SK-N-SH treated with all-trans-retinoic acid at 6 μM for 48 hours (cell line): ENCODE results near the gene PCBP3.

Source experiments
- ATAC-seq: fragments of 200-7000 bp; cut with Tn5 transposase; 3 replicates; pipeline ENCODE4 v1.9.1; 2020; ENCODE audit warnings: mild to moderate bottlenecking, moderate library complexity
- ARNTL ChIP-seq: fragments of 450-650 bp; formaldehyde crosslinking; IDR thresholded peaks from 2 replicates; pipeline ENCODE4 v1.5.0; 2020; ENCODE audit warnings: low read depth, mild to moderate bottlenecking, moderate library complexity, borderline replicate concordance
- BACH2 ChIP-seq: fragments of 250-450 bp; sonication (Bioruptor Pico); IDR thresholded peaks from 2 replicates; pipeline ENCODE4 v1.9.0; 2021; ENCODE audit warnings: mild to moderate bottlenecking, borderline replicate concordance
- CREB5 ChIP-seq: fragments of 250-450 bp; sonication (Bioruptor Pico); IDR thresholded peaks from 2 replicates; pipeline ENCODE4 v1.5.1; 2020; ENCODE audit warnings: low read depth, mild to moderate bottlenecking, moderate library complexity
- CSDC2 ChIP-seq: fragments of 250-450 bp; sonication (Bioruptor Pico); IDR thresholded peaks from 2 replicates; pipeline ENCODE4 v1.5.0; 2020; ENCODE audit warnings: mild to moderate bottlenecking, moderate library complexity
- CSRNP3 ChIP-seq: fragments of 250-450 bp; sonication (Bioruptor Pico); IDR thresholded peaks from 2 replicates; pipeline ENCODE4 v1.5.1; 2021; ENCODE audit warnings: mild to moderate bottlenecking, moderate library complexity
- ESRRG ChIP-seq: fragments of 250-450 bp; sonication (Bioruptor Pico); IDR thresholded peaks from 2 replicates; pipeline ENCODE4 v1.6.1; 2021; ENCODE audit warnings: mild to moderate bottlenecking
- GLIS3 ChIP-seq: fragments of 250-450 bp; sonication (Bioruptor Pico); IDR thresholded peaks from 2 replicates; pipeline ENCODE4 v1.5.0; 2020; ENCODE audit warnings: mild to moderate bottlenecking, moderate library complexity
- ISL1 ChIP-seq: fragments of 250-450 bp; sonication (Bioruptor Pico); IDR thresholded peaks from 2 replicates; pipeline ENCODE4 v2.1.2; 2022; ENCODE audit warnings: mild to moderate bottlenecking, moderate library complexity
- OSR1 ChIP-seq: fragments of 250-450 bp; sonication (Bioruptor Pico); IDR thresholded peaks from 2 replicates; pipeline ENCODE4 v1.8.0; 2022; ENCODE audit warnings: moderate library complexity, mild to moderate bottlenecking, inconsistent platforms
- PATZ1 ChIP-seq: fragments of 250-450 bp; sonication (Bioruptor Pico); IDR thresholded peaks from 2 replicates; pipeline ENCODE4 v1.8.0; 2020; ENCODE audit warnings: mild to moderate bottlenecking, moderate library complexity, borderline replicate concordance
- PPARA ChIP-seq: fragments of 250-450 bp; sonication (Bioruptor Pico); IDR thresholded peaks from 2 replicates; pipeline ENCODE4 v1.5.0; 2020; ENCODE audit warnings: mild to moderate bottlenecking, borderline replicate concordance
- RARB ChIP-seq: fragments of 250-450 bp; sonication (Bioruptor Pico); IDR thresholded peaks from 2 replicates; pipeline ENCODE4 v1.8.0; 2021; ENCODE audit warnings: mild to moderate bottlenecking, moderate library complexity
- SNAI2 ChIP-seq: fragments of 250-450 bp; sonication (Bioruptor Pico); IDR thresholded peaks from 2 replicates; pipeline ENCODE4 v1.5.0; 2020; ENCODE audit warnings: mild to moderate bottlenecking, moderate library complexity
- TCF4 ChIP-seq: fragments of 250-450 bp; sonication (Bioruptor Pico); IDR thresholded peaks from 2 replicates; pipeline ENCODE4 v1.8.0; 2021; ENCODE audit warnings: mild to moderate bottlenecking, moderate library complexity, borderline replicate concordance
- TSHZ2 ChIP-seq: fragments of 250-450 bp; sonication (Bioruptor Pico); IDR thresholded peaks from 2 replicates; pipeline ENCODE4 v1.5.0; 2020; ENCODE audit warnings: mild to moderate bottlenecking, moderate library complexity
- ZC3H10 ChIP-seq: fragments of 250-450 bp; sonication (Bioruptor Pico); IDR thresholded peaks from 2 replicates; pipeline ENCODE4 v1.5.1; 2021; ENCODE audit warnings: mild to moderate bottlenecking, moderate library complexity
- ZFP3 ChIP-seq: fragments of 250-450 bp; sonication (Bioruptor Pico); IDR thresholded peaks from 2 replicates; pipeline ENCODE4 v1.5.0; 2020; ENCODE audit warnings: mild to moderate bottlenecking, moderate library complexity
- ZFP30 ChIP-seq: fragments of 450-650 bp; formaldehyde crosslinking; IDR thresholded peaks from 2 replicates; pipeline ENCODE4 v1.5.0; 2022; ENCODE audit warnings: mild to moderate bottlenecking, moderate library complexity
- ZNF70 ChIP-seq: fragments of 450-650 bp; formaldehyde crosslinking; IDR thresholded peaks from 2 replicates; pipeline ENCODE4 v1.5.0; 2020; ENCODE audit warnings: mild to moderate bottlenecking, moderate library complexity
- ZNF8 ChIP-seq: fragments of 450-650 bp; formaldehyde crosslinking; IDR thresholded peaks from 2 replicates; pipeline ENCODE4 v1.5.0; 2020; ENCODE audit warnings: mild to moderate bottlenecking, moderate library complexity

Gene PCBP3

GRCh38 chr21:45910155-45910547, 266.6 kb downstream of the PCBP3 start:
- TF ChIP-seq BACH2 (CRISPR knock-in tag): no peak
- TF ChIP-seq PATZ1 (CRISPR knock-in tag): no peak
- no peak for TF ChIP-seq CSRNP3
- no peak for TF ChIP-seq ISL1 (CRISPR knock-in tag)
- TF ChIP-seq ZNF8 (CRISPR knock-in tag): no peak
- no peak for TF ChIP-seq SNAI2 (CRISPR knock-in tag)
- TF ChIP-seq PPARA: no peak
- no peak for TF ChIP-seq ZFP3 (CRISPR knock-in tag)
- TF ChIP-seq GLIS3: no peak
- no peak for TF ChIP-seq RARB (CRISPR knock-in tag)
- no peak; the same call in 2 of the 3 replicates for ATAC-seq

- no peak; the same call in 2 of the 3 replicates for ATAC-seq
- TF ChIP-seq CSDC2 (CRISPR knock-in tag): no peak
- TF ChIP-seq BACH2 (CRISPR knock-in tag): no peak
- TF ChIP-seq ZNF70 (CRISPR knock-in tag): no peak
- TF ChIP-seq ARNTL: no peak
- TF ChIP-seq ZFP30: no peak
- TF ChIP-seq CREB5 (CRISPR knock-in tag): no peak
- TF ChIP-seq SNAI2 (CRISPR knock-in tag): no peak
- no peak for TF ChIP-seq RARB (CRISPR knock-in tag)
- TF ChIP-seq ZFP3 (CRISPR knock-in tag): no peak
- no peak for TF ChIP-seq GLIS3
- no peak for TF ChIP-seq TCF4 (CRISPR knock-in tag)
- no peak for TF ChIP-seq ISL1 (CRISPR knock-in tag)
- TF ChIP-seq ZC3H10 (CRISPR knock-in tag): no peak
- no peak for TF ChIP-seq TSHZ2 (CRISPR knock-in tag)
Measured at GRCh38 chr21:45910548-45911221, 267.2 kb downstream of the PCBP3 start.

GRCh38 chr21:45911806-45912325, 268.3 kb downstream of the PCBP3 start:
- ATAC-seq: no peak
- TF ChIP-seq RARB (CRISPR knock-in tag) (no peak), ZFP3 (CRISPR knock-in tag) (no peak), PPARA (no peak), OSR1 (CRISPR knock-in tag) (no peak), SNAI2 (CRISPR knock-in tag) (no peak), ISL1 (CRISPR knock-in tag) (no peak), GLIS3 (no peak), BACH2 (CRISPR knock-in tag) (no peak), ESRRG (CRISPR knock-in tag) (no peak), TSHZ2 (CRISPR knock-in tag) (no peak)
- TF ChIP-seq, all 23 proteins: peak for 0
